HG03520 (cell line): ENCODE data around the gene RPSA.
"Not testable (repeated sequence)": the region's sequence is repeated elsewhere in the genome, so short reads cannot be mapped to it uniquely, and the experiment has no call there.

Source experiments
- ATAC-seq: cut with Tn5 transposase; IDR thresholded peaks from one replicate; pipeline ENCODE4 v1.9.1; 2021; ENCODE audit warnings: mild to moderate bottlenecking, moderate library complexity; ENCODE audit not compliant: unreplicated experiment

Gene RPSA

GRCh38 chr3:39453134-39453533, 46.6 kb downstream of the RPSA start:
- ATAC-seq = no peak

GRCh38 chr3:39453872-39454271, 47.4 kb downstream of the RPSA start:
- not testable (repeated sequence) for ATAC-seq

DNA sequence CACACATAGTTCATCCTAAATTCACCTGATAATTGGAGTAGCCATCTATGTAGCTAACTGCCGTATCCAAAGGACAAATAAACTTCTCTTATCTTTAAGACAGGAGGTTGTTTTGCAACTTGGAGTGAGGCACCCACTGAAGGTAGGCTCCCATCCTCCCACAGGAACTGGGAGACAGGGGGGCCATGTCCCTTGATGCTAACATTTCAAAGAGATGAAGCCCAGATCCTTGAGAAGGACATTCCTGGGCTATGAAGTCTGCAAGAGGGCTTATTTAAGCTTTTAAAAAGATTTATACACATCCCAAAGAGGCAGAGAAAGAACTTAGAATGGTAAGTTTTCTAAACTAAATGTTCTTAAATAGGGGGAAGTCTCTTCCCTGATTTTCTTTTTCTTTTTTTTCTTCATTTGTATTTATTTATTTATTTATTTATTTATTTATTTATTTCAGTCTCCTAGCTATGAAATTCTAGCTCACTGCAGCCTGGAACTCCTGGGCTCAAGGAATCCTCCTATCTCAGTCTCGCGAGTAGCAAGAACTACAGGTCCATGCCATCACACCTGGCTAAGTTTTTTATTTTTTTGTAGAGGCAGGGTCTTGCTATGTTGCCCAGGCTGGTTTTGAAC, 48.2 kb downstream of the RPSA start:
- no peak for ATAC-seq

GRCh38 chr3:39456159-39456558, 49.6 kb downstream of the RPSA start:
- no peak for ATAC-seq

DNA sequence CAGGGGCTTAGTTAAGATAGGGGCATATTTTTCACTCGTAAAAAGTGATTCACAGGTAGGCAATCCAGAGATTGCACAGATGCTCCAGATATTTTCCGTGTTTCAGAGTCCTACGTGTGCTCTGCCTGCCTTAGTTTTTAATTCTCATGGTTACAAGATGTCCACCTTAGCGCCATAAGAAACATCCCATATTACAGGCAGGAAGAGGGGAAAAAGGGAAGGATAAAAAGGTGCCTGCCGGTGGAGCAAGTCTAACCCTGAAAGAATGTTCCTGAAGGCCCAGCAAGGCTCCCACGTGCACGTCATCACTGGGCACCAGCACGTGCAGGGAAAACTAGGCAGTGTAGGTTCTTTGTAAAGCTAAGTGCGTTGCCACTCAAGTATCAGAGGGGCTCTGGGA, 50.8 kb downstream of the RPSA start:
- no peak for ATAC-seq

GRCh38 chr3:39458579-39458978, 52.1 kb downstream of the RPSA start:
- ATAC-seq = not testable (repeated sequence)

DNA sequence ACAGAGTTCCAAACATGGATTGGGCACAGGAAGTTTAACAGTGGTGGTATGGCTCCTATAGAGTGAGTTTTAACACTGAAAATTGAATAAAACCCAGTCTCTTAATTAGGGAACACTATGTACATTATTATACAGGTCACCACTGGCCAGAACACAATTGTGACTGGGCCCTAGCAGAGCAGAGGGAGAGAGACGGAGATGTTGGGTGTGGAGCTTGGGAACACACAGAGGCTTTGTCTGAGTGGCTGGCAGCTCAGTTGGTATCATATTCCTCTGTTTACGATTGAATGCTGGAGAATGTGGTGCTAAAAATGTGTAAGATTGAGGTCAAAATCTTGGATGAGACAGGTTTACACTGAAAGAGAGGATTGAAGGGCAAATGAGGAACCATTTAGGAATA, 54.2 kb downstream of the RPSA start:
- no peak for ATAC-seq
